ENCODE measurements around the gene CDKL2.

DNA sequence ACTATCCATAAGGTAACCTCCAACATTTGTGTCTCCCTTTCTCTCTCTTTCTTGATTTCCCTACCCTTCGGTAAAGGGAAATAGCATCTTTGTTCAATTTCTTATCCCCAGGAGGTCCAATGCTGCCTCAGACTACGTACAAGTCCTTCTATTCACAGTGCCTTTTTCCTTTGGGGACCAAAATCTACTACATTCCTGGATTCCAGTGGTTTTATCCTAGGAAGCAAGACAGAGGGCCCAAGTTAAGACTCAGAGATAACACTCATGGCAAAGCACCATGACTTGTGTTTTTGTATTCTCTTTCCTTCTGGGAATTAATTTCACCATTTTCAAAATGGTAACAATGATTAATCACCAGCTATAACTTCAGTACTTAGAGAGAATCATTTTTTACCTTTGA lies 32.3 kb upstream of the CDKL2 start:
- TF ChIP-seq CTCF (IDR thresholded peaks at IDR 0.05) (no peak), EZH2 (IDR thresholded peaks at IDR 0.05; ENCODE audit: borderline replicate concordance, insufficient read depth, low read depth, low read length, poor library complexity, severe bottlenecking) (no peak)

Measured in B cell (primary cell).